Islet of Langerhans (tissue), 1 donor: ENCODE results near the gene HARBI1.

Experiments used
- FAIRE-seq: peaks from one replicate; lab custom pipeline; 2011; peaks lifted over from hg19 to GRCh38; lab: Jason Lieb, UNC

Gene HARBI1

GRCh38 chr11:46617134-46617971 lies at the start of gene HARBI1, which contains the start of gene ATG13:
HARBI1 (minus strand) TSS chr11:46617227; CDS start chr11:46616237, 990 bp downstream.
ATG13 (plus strand) TSS chr11:46617553; CDS start chr11:46644292, 26,739 bp downstream.
- no peak for FAIRE-seq

DNA sequence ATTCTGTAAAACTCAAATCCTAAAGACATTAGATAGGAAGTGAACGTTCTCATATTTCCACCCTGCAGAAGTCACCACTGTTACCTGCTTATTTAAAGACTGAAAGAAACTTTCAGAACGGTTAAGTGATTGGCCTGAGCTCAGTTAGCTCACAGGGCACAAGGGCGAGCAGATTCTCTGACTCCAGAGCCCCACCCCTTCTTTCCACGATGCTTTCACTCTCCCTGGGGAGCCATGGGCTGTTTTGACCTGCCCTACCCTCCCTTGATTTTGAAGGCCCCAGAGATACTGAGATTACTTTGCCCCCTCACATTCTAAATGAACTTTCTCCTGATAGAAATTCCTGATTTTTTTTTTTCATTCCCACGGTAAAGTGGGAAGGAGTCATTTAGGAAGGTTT lies 49.5 kb upstream of the HARBI1 start:
- FAIRE-seq, result no peak

- FAIRE-seq, result no peak
These were observed 48.3 kb upstream of the HARBI1 start for GRCh38 chr11:46665356-46665755.

DNA sequence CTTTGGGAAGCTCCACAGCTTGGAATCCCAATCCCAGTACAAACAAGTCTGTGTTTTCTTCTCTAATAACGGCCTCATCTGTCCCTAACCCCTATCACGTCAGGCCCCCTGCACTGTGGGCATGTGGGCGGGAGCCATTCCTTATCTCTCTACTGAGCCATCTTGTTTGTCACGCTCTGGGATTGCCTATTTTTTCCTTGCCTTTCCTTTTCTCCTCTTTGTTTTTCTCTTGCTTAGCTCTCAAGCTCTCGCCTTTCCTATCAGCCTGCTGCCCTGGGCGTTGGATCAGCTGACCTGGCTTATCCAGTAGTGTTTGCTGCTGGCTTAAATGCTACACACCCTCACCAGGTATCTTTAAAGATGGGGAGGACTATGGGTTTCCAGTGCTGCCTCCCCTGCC lies 47.6 kb upstream of the HARBI1 start:
- FAIRE-seq, result no peak

DNA sequence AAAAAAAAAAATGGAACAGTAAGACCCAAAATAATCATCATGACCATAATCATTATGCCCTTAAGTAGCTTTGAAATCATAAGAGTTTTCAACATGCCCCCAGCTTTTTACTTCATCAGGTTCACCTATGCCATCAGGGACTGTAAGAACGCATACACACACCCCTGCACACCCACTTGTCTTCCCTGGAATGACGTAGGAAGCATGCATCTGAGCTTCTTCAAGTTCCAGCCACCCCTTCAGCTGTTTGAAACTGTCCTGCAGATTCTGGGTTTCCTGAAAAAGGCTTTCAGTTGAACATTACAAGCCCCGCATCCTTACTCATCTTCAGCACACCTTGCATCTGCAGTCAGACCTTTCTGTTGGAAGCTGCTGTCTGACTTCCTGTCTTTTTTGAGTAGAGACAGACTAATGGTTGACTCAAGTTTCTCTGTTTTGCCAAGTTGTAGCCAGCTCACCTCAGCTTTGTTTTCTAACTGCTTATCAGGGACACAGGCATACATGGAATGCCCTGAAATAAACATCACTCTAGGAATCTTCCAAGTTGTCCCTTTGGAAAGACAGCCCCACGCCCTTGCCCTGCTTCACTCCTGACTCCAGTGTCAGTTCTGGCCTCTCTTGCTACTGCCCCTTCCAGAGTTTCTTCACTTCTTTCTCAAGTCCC lies 46.4 kb upstream of the HARBI1 start:
- no peak for FAIRE-seq

DNA sequence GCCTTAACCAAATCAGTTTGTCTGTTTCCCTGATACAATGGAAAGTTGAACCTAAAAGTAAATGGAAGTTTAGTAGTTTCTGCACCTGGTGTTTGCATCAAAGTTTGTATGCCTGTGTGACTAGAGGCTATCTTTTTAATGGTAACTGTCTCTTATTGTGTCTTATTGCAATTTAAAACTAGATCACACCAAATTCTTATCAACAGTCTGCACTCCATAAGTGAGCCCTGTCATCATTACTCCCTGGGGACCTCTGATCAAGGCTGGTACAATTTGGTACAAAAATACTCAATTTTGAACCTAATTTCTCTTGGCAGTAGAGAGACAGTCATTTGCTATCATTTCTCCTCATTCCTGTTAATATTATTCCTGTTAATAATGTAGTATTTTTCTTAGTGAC lies 45.3 kb upstream of the HARBI1 start:
- no peak for FAIRE-seq

- FAIRE-seq, result no peak
These were observed 44.8 kb upstream of the HARBI1 start for GRCh38 chr11:46661836-46662235.

DNA sequence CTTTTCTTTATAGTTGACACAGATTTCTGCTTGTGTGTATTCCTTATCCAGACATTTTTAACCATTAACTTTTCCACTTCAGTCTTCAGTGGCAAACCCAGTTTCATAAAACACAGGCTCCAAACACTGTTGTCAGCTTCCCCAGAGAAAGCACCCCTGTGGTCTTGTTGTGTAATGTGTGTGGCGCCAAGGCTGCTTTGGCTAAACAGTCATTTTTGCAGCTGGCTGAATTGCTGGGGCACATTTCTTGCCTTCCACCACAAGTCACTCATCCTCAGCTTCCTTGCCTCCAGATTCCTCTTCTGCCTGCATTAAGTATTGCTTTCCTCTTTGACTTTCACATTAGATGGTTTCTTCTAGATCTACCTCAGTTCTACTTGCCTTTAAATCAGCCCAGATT lies 42.9 kb upstream of the HARBI1 start:
- FAIRE-seq, result no peak

DNA sequence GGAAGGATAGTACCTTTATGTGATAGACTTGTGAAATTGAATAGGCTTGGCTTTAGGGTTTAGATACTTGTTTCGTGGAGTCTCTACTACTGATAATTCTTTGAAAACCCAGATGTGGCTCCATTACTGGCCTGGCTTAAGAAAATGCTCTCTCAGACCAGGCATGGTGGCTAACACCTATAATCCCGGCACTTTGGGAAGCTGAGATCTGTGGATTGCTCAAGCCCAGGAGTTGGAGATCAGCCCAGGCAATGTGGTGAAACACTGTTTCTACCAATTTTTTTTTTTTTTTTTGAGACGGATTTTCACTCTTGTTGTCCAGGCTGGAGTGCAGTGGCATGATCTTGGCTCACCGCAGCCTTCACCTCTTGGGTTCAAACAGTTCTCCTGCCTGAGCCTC lies 41.2 kb upstream of the HARBI1 start:
- no peak for FAIRE-seq

GRCh38 chr11:46657186-46657585 lies 40.2 kb upstream of the HARBI1 start:
- no peak for FAIRE-seq

- FAIRE-seq, result no peak
These were observed 38.6 kb upstream of the HARBI1 start for GRCh38 chr11:46655631-46656030.

- no peak for FAIRE-seq
These were observed 32.2 kb upstream of the HARBI1 start for GRCh38 chr11:46649180-46649738.

- FAIRE-seq, result no peak
These were observed 27.0 kb upstream of the HARBI1 start for GRCh38 chr11:46643986-46644385.

DNA sequence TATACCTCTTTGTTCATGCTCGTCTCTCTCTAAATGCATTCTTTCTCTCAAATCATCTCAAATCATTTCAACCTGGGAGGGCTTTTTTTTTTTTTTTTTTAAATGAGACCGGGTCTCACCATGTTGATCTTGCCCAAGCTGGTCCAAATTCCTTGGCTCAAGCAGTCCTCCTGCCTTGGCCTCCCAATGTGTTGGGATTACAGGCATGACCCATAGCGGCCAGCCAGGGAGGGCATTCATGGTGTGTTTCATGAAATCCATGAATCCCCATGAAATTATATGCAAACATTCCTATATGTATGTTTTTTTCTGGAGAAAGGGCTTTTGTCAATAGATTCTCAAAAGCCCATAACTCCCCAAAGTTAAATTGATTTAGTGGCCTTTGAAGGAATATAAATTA lies 26.5 kb upstream of the HARBI1 start:
- no peak for FAIRE-seq

GRCh38 chr11:46642627-46643335 lies 25.8 kb upstream of the HARBI1 start:
- no peak for FAIRE-seq

DNA sequence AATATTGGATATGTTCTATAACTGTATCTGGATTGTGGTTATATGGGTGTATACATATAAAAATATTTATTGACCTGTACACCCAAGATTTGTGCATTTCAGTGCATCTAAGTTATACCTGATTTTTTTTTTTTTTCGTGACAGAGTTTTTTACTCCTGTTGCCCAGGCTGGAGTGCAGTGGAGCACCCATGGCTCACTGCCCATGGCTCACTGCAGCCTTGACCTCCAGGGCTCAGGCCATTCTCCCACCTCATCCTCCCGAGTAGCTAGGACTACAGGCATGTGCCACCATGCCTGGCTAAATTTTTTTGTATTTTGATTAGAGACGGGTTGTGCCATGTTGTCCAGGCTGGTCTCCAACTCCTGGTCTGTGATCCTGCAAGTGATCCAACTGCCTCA lies 24.6 kb upstream of the HARBI1 start:
- no peak for FAIRE-seq

DNA sequence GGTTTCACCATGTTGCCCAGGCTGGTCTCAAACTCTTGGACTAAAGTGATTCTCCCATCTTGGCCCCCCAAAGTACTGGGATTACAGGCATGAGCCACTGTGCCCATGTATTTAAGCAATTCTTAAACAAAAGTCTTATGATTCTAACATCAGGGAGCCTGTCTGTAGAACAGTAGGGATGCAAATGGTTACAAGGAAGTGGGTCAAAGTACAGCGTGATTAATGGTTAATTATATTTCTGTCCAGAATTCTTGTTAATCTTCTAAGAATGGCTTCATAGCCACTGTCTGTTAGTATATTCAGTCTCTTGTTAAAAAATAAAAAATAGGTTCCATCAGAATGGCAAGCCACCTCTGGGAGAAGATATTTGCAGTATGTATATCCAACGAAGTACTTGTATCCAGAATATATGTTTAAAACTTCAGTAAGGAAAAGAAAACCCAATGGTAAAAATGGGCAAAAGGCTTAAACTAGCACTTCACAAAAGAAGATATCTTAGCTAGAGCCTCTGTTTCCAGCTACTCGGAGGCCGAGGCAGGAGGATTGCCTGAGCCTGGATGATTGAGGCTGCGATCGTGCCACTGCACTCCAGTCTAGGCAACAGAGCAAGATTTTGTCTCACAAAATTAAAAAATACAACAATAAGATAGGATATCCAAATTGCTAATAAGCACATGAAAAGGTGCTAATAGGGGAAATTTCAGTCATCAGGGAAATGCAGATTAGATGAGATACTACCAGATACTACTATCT lies 23.2 kb upstream of the HARBI1 start:
- FAIRE-seq, result no peak

GRCh38 chr11:46639197-46639839 lies 22.3 kb upstream of the HARBI1 start:
- no peak for FAIRE-seq

DNA sequence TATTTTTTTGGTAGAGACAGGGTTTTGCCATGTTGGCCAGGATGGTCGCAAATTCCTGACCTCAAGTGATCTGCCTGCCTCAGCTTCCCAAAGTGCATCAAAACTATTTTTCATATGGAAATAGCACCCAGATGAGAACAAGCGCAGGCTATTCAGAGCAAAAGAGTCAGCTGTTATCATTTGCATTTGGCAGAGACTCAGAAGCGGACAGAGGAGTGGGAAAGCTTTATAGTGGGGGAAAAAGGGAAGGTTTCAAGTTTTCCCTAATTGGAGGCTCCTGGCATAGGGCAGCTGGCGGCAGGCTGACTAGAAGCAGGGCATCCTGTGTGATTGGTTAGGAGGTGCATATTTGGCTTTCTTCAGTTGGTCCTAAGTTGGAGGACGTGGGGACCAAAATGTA lies 20.5 kb upstream of the HARBI1 start:
- FAIRE-seq, result no peak

DNA sequence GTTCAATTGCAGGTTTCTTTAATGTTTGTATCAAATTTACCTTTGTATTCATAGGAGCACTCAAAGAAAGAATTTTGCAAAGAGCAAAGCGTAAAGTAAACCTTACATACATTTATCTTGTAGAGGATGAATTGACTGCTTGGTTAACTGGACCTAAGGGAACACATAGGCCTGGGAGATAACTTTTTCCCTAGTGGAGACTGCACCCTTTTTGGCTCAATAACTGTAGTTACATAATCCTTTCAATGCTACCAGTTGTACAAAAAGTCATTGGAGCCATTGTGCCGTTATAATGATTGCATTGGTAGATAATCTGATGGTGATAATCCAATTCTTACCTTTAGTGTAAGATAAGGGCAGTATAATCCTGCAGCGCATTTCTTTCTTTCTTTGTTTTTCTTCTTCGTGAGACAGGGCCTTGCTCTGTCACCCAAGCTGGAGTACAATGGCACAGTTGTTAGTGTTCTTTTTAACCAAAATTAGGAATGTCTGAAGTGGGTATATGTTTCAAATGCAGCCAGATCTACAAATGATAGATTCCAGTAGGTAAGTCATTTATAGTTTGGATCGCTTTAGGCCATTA lies 18.6 kb upstream of the HARBI1 start:
- FAIRE-seq, result no peak
